GM18517 (cell line): ENCODE results near the gene ADAMTS9.

Source experiments
- ATAC-seq: cut with Tn5 transposase; IDR thresholded peaks from one replicate; pipeline ENCODE4 v1.9.1; 2021; ENCODE audit warnings: mild to moderate bottlenecking, moderate library complexity; ENCODE audit not compliant: unreplicated experiment

ADAMTS9 gene

GRCh38 chr3:64578062-64578770 is 109.6 kb downstream of the ADAMTS9 start:
- no peak for ATAC-seq

DNA sequence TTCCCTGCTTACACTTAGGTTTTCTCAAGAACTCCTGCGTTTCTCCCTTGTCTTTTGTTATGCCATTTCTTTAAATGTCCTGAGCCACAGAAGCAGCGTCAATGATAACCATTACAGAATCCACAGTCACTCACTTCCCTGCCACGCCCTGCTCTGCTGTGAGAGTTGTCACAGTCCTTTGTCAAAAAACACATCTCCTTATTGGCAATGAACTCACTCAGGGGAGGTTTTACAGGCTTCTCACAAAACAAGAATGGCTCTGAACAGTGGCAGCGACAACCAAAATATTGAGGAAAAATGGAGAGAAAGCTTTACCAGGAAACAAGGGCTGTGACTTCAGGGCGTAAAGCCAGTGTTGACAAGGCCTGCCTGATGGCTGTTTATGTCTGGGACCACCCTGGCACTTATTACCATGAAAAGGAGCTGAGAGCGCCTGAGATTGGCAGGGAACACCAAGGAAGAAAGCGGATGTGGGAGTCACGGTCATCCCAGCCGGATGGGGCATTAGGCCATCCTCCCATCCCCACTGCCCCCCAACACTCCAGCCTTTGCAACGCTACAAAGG is 111.5 kb downstream of the ADAMTS9 start:
- no peak for ATAC-seq

GRCh38 chr3:64575211-64575844 is 112.5 kb downstream of the ADAMTS9 start:
- peak; percentile 86 for ATAC-seq

- ATAC-seq = no peak
Measured at GRCh38 chr3:64574194-64574593, 113.6 kb downstream of the ADAMTS9 start.

- no peak for ATAC-seq
Measured at GRCh38 chr3:64571982-64572381, 115.8 kb downstream of the ADAMTS9 start.

GRCh38 chr3:64568895-64569517 is 118.8 kb downstream of the ADAMTS9 start:
- ATAC-seq = no peak

DNA sequence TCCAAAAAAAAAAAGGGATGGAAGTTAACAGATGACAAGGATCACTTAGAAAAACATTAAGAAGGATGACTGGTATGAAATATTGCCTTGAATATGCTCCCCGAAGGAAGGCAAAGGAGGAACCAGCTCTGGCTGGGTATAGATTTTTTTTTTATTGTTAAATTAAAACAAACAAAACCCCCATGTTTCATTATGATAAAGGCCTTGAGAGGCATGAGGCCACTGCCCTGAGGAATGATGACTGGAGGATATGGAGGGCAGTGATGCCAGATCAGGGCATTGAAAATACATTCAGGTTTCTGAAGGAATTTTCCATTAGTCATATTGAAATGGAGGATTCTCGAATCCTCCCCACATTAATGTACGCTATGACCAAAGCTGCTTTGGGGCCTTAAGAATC is 120.9 kb downstream of the ADAMTS9 start:
- ATAC-seq = no peak

GRCh38 chr3:64563751-64564150 is 124.0 kb downstream of the ADAMTS9 start:
- ATAC-seq = no peak

- no peak for ATAC-seq
Measured at GRCh38 chr3:64561868-64562267, 125.9 kb downstream of the ADAMTS9 start.

- no peak for ATAC-seq
Measured at GRCh38 chr3:64561325-64561843, 126.4 kb downstream of the ADAMTS9 start.

- no peak for ATAC-seq
Measured at GRCh38 chr3:64560791-64561190, 127.0 kb downstream of the ADAMTS9 start.

- no peak for ATAC-seq
Measured at GRCh38 chr3:64559588-64559987, 128.2 kb downstream of the ADAMTS9 start.

GRCh38 chr3:64556046-64556445 is 131.8 kb downstream of the ADAMTS9 start:
- ATAC-seq = no peak

- no peak for ATAC-seq
Measured at GRCh38 chr3:64555351-64555750, 132.4 kb downstream of the ADAMTS9 start.

DNA sequence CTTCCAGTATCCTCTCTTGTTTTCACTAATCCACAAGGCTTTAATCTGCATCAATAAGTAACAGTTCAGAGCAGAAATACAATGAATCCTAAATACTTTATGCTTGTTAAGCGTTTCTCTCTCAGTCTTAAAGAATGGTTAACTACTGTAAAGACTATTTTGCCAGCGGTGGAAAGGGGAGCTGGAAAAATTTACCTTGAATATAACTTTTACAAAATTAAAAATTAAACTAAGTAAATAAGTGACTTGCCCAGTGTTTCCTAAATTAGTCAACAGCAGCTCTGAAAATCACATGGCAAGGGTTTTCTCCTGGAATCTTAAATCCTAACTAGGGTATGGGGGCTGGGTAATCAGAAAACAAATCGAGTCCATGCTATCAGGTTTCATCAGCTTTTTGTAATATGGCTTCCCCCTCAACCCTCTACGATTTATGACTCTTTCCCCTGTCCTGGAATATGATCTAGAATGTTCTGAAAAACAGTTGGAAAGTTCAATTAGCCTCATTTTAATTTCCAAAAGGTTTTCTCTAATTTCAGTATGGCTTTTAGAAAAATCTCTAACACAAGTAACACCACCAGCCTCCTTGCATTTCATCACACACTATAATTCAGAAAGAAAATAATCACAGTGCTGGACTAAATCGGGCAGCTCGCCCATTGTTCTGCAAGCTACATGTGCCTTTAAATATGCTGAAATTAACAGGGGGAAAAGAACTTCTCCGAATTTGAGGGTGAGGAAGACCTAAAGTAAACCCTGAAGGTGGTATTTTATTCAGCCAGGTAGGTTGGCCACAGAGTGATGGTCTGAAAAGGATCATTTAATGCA is 133.5 kb downstream of the ADAMTS9 start:
- no peak for ATAC-seq

GRCh38 chr3:64552966-64553365 is 134.8 kb downstream of the ADAMTS9 start:
- ATAC-seq = no peak

GRCh38 chr3:64552160-64552559 is 135.6 kb downstream of the ADAMTS9 start:
- no peak for ATAC-seq

DNA sequence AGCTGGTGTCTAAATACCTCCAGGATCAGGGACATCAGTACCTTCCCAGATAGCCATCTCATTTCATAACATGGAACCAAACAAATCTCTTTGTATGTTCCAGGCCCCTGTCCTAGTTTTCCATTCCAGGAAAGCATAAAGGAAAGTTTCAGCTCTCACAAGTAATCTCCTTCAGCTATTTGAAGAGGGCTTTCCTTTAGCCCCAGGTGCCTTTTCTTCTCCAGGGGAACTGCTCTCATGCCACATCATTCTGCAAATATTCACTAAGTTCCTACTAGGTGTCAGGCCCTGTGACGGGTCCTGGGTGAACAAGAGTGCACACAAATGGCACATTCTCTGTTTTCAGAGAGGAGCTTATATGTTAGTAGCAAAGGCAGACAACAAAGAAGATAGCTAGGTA is 136.1 kb downstream of the ADAMTS9 start:
- ATAC-seq = no peak

DNA sequence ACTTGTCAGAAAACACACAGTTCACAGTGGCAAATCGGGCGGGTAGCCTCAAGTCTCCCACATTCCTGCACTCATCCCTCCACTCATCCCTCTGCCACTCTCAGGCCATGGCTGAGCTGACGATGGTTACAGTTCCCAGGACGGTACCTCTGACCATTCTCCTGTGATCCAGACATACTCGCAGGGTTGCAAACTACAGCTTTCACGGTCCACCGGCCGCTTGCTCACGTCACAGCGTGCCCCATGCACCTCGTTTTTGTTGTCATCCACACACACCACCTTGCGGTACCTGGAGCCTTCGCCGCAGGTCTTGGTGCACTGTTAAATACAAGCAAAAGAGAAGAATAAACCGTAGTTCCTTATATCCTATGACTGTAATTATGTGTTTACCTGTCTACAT is 137.1 kb downstream of the ADAMTS9 start:
- ATAC-seq = no peak

- ATAC-seq = no peak
Measured at GRCh38 chr3:64549869-64550268, 137.9 kb downstream of the ADAMTS9 start.
